DND-41 (cell line): Measurements from ENCODE around the gene PCGF5.

Experiments used
- ATAC-seq: fragments of 200-7000 bp; cut with Tn5 transposase; 3 replicates; pipeline ENCODE4 v1.9.1; 2021; ENCODE audit warnings: low read depth; ENCODE audit not compliant: insufficient read depth
- DNase-seq: peaks from one replicate; pipeline ENCODE4 v3.0.0-alpha.2; 2020
- H2AFZ ChIP-seq: 2 replicates; pipeline ENCODE4 v1.6.0; 2012; ENCODE audit warnings: low read depth, low read length
- H3K27ac ChIP-seq: 2 replicates; pipeline ENCODE4 v1.5.1; 2012; ENCODE audit warnings: low read length, inconsistent platforms
- H3K27me3 ChIP-seq: fragments of 200-600 bp; sonication (generic); 2 replicates; pipeline ENCODE4 v1.6.0; 2012; ENCODE audit warnings: low read length, mild to moderate bottlenecking, inconsistent platforms; ENCODE audit not compliant: insufficient read depth, poor library complexity
- H3K36me3 ChIP-seq: 2 replicates; pipeline ENCODE4 v1.5.1; 2012; ENCODE audit warnings: low read length, inconsistent platforms; ENCODE audit not compliant: insufficient read depth
- H3K4me1 ChIP-seq: 2 replicates; pipeline ENCODE4 v1.5.1; 2012; ENCODE audit warnings: mild to moderate bottlenecking, low read length; ENCODE audit not compliant: insufficient read depth
- H3K4me2 ChIP-seq: 2 replicates; pipeline ENCODE4 v1.6.0; 2012; ENCODE audit warnings: mild to moderate bottlenecking, moderate library complexity, low read length, inconsistent platforms; ENCODE audit not compliant: insufficient read depth
- H3K4me3 ChIP-seq, 2 experiments: fragments of 200-600 bp in 1 of 2; shearing (Covaris generic) in 1 of 2; 2 replicates each; pipeline ENCODE4 v1.5.1; 2012 to 2016; ENCODE audit warnings: inconsistent platforms in 2 of 2, low read length in 2 of 2, mild to moderate bottlenecking in 2 of 2, low read depth in 1 of 2, moderate library complexity in 1 of 2
- H3K79me2 ChIP-seq: 2 replicates; pipeline ENCODE4 v1.6.0; 2012; ENCODE audit warnings: low read length, inconsistent platforms; ENCODE audit not compliant: insufficient read depth
- H3K9ac ChIP-seq: 2 replicates; pipeline ENCODE4 v1.6.0; 2012; ENCODE audit warnings: low read depth, mild to moderate bottlenecking, inconsistent platforms, low read length, moderate library complexity
- H3K9me3 ChIP-seq: 2 replicates; pipeline ENCODE4 v1.5.1; 2012; ENCODE audit warnings: low read length, moderate library complexity, mild to moderate bottlenecking, inconsistent platforms; ENCODE audit not compliant: insufficient read depth, severe bottlenecking
- H4K20me1 ChIP-seq: 2 replicates; pipeline ENCODE4 v1.6.0; 2012; ENCODE audit warnings: low read length; ENCODE audit not compliant: insufficient read depth
- EZH2 ChIP-seq: IDR thresholded peaks from 3 replicates; pipeline ENCODE4 v1.6.1; 2012; ENCODE audit warnings: borderline replicate concordance, low read depth, mild to moderate bottlenecking, moderate library complexity, low read length, inconsistent platforms; ENCODE audit not compliant: severe bottlenecking
- TF ChIP-seq, protein P1 (sequence below): IDR thresholded peaks from 2 replicates; pipeline ENCODE4 v1.5.1; 2012; ENCODE audit warnings: borderline replicate concordance, low read length, moderate library complexity, mild to moderate bottlenecking; ENCODE audit not compliant: poor library complexity, severe bottlenecking; ENCODE audit errors: extremely low read depth

Gene PCGF5

GRCh38 chr10:91198781-91199180 is 21.7 kb upstream of the PCGF5 start:
- no peak overlapping the region for H3K4me3 ChIP-seq
- H3K79me2 ChIP-seq: peaks cover 98% of the 10 kb centered on the region
- no peaks in the 10 kb centered on the region for H3K9me3 ChIP-seq
- H3K9ac ChIP-seq: no peak overlapping the region
- peaks cover 86% of the 10 kb centered on the region for H3K4me1 ChIP-seq
- peak overlapping the region; percentile 3; the same call in 1 of the 2 replicates for H3K4me2 ChIP-seq
- peaks cover 76% of the 10 kb centered on the region; the same call in 1 of the 2 replicates for H4K20me1 ChIP-seq
- no peaks in the 10 kb centered on the region for H3K27me3 ChIP-seq
- peak overlapping the region; percentile 52 for H3K27ac ChIP-seq
- H2AFZ ChIP-seq: no peak overlapping the region
- no peak for TF ChIP-seq EZH2
- TF ChIP-seq, protein P1, sequence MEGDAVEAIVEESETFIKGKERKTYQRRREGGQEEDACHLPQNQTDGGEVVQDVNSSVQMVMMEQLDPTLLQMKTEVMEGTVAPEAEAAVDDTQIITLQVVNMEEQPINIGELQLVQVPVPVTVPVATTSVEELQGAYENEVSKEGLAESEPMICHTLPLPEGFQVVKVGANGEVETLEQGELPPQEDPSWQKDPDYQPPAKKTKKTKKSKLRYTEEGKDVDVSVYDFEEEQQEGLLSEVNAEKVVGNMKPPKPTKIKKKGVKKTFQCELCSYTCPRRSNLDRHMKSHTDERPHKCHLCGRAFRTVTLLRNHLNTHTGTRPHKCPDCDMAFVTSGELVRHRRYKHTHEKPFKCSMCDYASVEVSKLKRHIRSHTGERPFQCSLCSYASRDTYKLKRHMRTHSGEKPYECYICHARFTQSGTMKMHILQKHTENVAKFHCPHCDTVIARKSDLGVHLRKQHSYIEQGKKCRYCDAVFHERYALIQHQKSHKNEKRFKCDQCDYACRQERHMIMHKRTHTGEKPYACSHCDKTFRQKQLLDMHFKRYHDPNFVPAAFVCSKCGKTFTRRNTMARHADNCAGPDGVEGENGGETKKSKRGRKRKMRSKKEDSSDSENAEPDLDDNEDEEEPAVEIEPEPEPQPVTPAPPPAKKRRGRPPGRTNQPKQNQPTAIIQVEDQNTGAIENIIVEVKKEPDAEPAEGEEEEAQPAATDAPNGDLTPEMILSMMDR: no peak
- ATAC-seq: peak; percentile 20
- H3K36me3 ChIP-seq: peaks cover 12% of the 10 kb centered on the region; the same call in 1 of the 2 replicates
- no peak for DNase-seq

- H3K9ac ChIP-seq: peak overlapping the region; percentile 43
- H3K27ac ChIP-seq: peak overlapping the region; percentile 82
- no peak overlapping the region for H2AFZ ChIP-seq
- ATAC-seq (no peak), DNase-seq (no peak)
- peaks cover 98% of the 10 kb centered on the region for H3K79me2 ChIP-seq
- peak overlapping the region; percentile 78 for H3K4me2 ChIP-seq
- peaks cover 75% of the 10 kb centered on the region for H3K4me1 ChIP-seq
- TF ChIP-seq, protein P1: no peak
- no peak for TF ChIP-seq EZH2
- peaks cover 12% of the 10 kb centered on the region; the same call in 1 of the 2 replicates for H3K36me3 ChIP-seq
- no peaks in the 10 kb centered on the region for H3K9me3 ChIP-seq
- peak overlapping the region in 1 of 2 experiments; percentile 52; a peak in 2 of 4 replicates for H3K4me3 ChIP-seq
- peaks cover 69% of the 10 kb centered on the region; the same call in 1 of the 2 replicates for H4K20me1 ChIP-seq
- no peaks in the 10 kb centered on the region for H3K27me3 ChIP-seq
These were observed 19.9 kb upstream of the PCGF5 start for GRCh38 chr10:91200314-91201212.

DNA sequence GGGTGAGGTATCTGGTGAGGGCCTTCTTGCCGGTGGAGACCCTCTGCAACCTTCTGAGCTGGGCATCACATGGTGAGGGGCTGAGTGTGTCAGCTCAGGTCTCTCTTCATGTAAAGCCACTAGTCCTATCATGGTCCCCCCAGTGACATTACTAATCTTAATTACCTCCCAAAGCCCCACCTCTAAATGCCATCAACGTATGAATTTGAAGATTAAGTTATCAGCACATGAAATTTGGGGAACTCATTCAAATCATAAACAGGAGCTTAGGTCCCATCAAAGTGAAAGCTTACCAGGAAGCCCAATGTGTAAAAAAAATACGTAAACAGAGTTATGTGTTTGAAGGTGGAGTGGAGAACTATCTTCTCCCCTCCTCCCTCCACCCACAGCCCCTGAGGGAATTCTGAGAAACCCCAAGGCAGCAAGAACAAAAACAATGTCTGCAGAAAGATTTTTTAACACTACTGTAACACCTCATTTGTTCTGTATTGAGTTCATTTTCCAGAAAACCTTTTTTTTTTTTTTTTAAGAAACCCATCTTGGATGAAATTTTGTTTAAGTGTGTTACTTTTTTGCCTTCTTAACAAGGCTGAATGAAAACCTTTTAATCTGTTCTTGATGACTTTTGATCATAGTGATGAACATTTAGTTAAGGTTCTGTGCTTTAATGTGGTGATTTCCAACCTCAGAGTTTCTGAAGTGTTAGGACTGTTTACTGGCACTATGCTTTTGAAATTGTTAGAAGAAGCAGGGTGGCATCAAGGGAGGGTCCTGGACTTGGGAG is 19.1 kb upstream of the PCGF5 start:
- Histone ChIP-seq H3K4me3 (peak overlapping the region in 1 of 2 experiments; percentile 52; a peak in 2 of 4 replicates), H3K9ac (peak overlapping the region; percentile 43), H2AFZ (0 out of 2 replicates have a peak overlapping the region, but pooled peaks have one; percentile 13), H3K4me2 (peak overlapping the region; percentile 78), H3K79me2 (peaks cover 98% of the 10 kb centered on the region), H4K20me1 (peaks cover 66% of the 10 kb centered on the region; the same call in 1 of the 2 replicates), H3K9me3 (no peaks in the 10 kb centered on the region), H3K36me3 (peaks cover 7% of the 10 kb centered on the region; the same call in 1 of the 2 replicates), H3K27ac (peak overlapping the region; percentile 82), H3K27me3 (no peaks in the 10 kb centered on the region), H3K4me1 (peaks cover 72% of the 10 kb centered on the region)
- TF ChIP-seq EZH2: no peak
- TF ChIP-seq, protein P1: no peak
- DNase-seq (peak; percentile 87), ATAC-seq (peak; percentile 83)
